Panc1 (cell line): Measurements from ENCODE around the gene NPB. TPM values are rescaled to one million over a fixed set of nuclear protein-coding genes. Genes with fewer than 3 reads are reported as not detected.
A peak's percentile ranks its signal among the peaks of the same experiment; 100 is the strongest.

Source experiments
- ATAC-seq: fragments of 200-7000 bp; cut with Tn5 transposase; 2 replicates; pipeline ENCODE4 v1.9.1; 2020; ENCODE audit warnings: mild to moderate bottlenecking, moderate library complexity
- BruUV-seq: library from RNA; stranded (reverse); fragments of 400-500 nt; replicated peaks from 2 replicates; lab custom pipeline; 2021; lab: Mats Ljungman, UMichigan
- CTCF ChIA-PET: fragments of 300-600 bp; sonication (Branson Sonifier 250); formaldehyde crosslinking; loops from one replicate; lab custom pipeline; 2022; ENCODE audit warnings: antibody characterized with exemption; lab: Charles Lee
- POLR2A ChIA-PET: fragments of 300-600 bp; sonication (Branson Sonifier 250); formaldehyde crosslinking; loops from one replicate; lab custom pipeline; 2022; ENCODE audit warnings: antibody characterized with exemption; lab: Charles Lee
- DNase-seq: peaks from one replicate; pipeline ENCODE4 v3.0.0-alpha.2; 2010; ENCODE audit warnings: low read depth, low spot score
- H3K27ac ChIP-seq: 2 replicates; pipeline ENCODE4 v1.5.1; 2011; ENCODE audit warnings: mild to moderate bottlenecking, low read length, inconsistent platforms
- H3K27me3 ChIP-seq: fragments of 200-500 bp; sonication (Bioruptor generic); 2 replicates; pipeline ENCODE4 v1.6.0; 2014; ENCODE audit warnings: low read length, inconsistent platforms; ENCODE audit not compliant: control insufficient read depth, insufficient read depth
- H3K36me3 ChIP-seq: fragments of 200-500 bp; sonication (Bioruptor generic); 2 replicates; pipeline ENCODE4 v1.5.1; 2014; ENCODE audit warnings: inconsistent platforms, mild to moderate bottlenecking, low read length, moderate library complexity; ENCODE audit not compliant: control insufficient read depth, insufficient read depth
- H3K4me1 ChIP-seq: 2 replicates; pipeline ENCODE4 v1.5.1; 2011; ENCODE audit warnings: inconsistent platforms, mild to moderate bottlenecking, low read length, moderate library complexity; ENCODE audit not compliant: control insufficient read depth, insufficient read depth
- H3K4me3 ChIP-seq, 2 experiments: 2 replicates each; pipeline ENCODE4 v1.5.1; 2011 to 2012; ENCODE audit warnings: low read depth in 2 of 2, low read length in 2 of 2, mild to moderate bottlenecking in 2 of 2, inconsistent platforms in 1 of 2, moderate library complexity in 1 of 2
- H3K9me3 ChIP-seq: fragments of 200-500 bp; sonication (Bioruptor generic); 2 replicates; pipeline ENCODE4 v1.5.1; 2014; ENCODE audit warnings: low read depth, mild to moderate bottlenecking, inconsistent platforms, low read length, moderate library complexity; ENCODE audit not compliant: control insufficient read depth, insufficient read depth
- POLR2AphosphoS5 ChIP-seq: IDR thresholded peaks from 2 replicates; pipeline ENCODE4 v1.6.1; 2012; ENCODE audit warnings: mild to moderate bottlenecking, low read depth, low read length, moderate library complexity
- SIN3A ChIP-seq: IDR thresholded peaks from 2 replicates; pipeline ENCODE4 v1.6.1; 2012; ENCODE audit warnings: low read depth, mild to moderate bottlenecking, low read length, moderate library complexity, borderline replicate concordance; ENCODE audit not compliant: insufficient read depth
- TCF7L2 ChIP-seq: IDR thresholded peaks from 2 replicates; pipeline ENCODE4 v1.6.1; 2011; ENCODE audit warnings: mild to moderate bottlenecking, low read depth, low read length, inconsistent platforms
- in situ Hi-C: cut with HindIII; loops from 2 replicates; pipeline ENCODE4 v1.10.0; 2016; ENCODE audit warnings: low sequenced_read_pairs, low pct_unique_long_range_greater_than_20kb
- intact Hi-C: fragments of 100-400 bp; cut with micrococcal nuclease; formaldehyde crosslinking; loops from one replicate; pipeline ENCODE4 v1.10.0; 2022; ENCODE audit not compliant: unreplicated experiment
- total RNA-seq: library from RNA; stranded (reverse); gene quantifications from one replicate; pipeline ENCODE4 v1.2.1, GENCODE V29; 2021; ENCODE audit not compliant: unreplicated experiment
- TF ChIP-seq, protein P1 (sequence below), 2 experiments: IDR thresholded peaks; 2 replicates each; pipeline ENCODE4 v1.6.1; 2011 to 2012; ENCODE audit warnings: low read depth in 2 of 2, control low read depth in 1 of 2, low read length in 1 of 2, mild to moderate bottlenecking in 1 of 2, moderate library complexity in 1 of 2; ENCODE audit not compliant: insufficient read depth in 1 of 2
- TF ChIP-seq, protein P2 (sequence below): fragments of 450-650 bp; IDR thresholded peaks from 2 replicates; pipeline ENCODE4 v1.5.1; 2017; ENCODE audit warnings: mild to moderate bottlenecking

NPB gene
- total RNA-seq, 1 experiment from 2014 or later = 3.9 TPM

DNA sequence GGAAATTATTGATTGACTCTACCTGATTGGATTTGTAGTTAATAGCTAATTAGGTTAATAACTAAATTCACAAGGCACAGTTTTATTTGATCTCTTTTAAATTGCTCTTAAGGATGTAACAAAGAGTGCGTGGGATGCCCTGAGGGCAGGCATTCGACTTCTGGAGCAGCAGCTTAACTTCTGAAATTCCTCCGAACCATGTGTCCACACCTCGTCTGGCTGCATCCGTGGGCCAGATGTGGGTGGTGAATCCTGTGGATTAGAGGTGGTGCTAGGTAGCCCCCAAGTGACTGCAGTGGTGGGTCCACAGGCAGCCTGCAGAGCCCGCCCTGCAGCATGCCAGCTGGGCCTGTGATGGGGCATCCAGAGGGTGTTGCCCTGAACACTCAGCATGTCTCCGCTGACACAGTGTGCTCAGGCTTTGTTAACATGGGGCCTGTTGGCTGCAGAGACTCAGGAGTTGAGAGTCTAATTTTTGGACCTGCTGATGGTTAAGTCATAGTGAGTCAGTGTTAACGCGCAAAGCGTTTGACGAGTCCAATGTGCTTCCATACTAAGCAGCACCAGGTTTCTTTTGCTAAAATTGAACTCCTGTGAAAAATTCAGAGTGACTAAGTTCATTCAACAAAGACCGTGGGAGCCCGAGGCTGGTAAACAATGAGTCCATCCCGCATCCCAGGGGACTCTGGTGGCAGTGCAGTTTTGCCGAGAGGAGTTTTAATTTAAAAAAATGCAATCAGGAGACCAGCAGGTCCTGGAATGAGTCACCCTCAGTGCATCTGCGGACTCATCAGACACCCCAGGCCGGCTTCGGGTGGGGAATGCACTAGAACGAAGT, 3.8 kb upstream of the NPB start:
- in situ Hi-C loops (no loop called here), intact Hi-C loops (no loop called here)
- Histone ChIP-seq H3K27ac (peak overlapping the region; percentile 73), H3K36me3 (no peaks in the 10 kb centered on the region), H3K9me3 (no peaks in the 10 kb centered on the region), H3K4me1 (peaks cover 27% of the 10 kb centered on the region), H3K4me3 (no peak overlapping the region), H3K27me3 (no peaks in the 10 kb centered on the region)
- ATAC-seq (peak; percentile 72), DNase-seq (peak; percentile 83)
- BruUV-seq = no TSS peak
- CTCF ChIA-PET = no interaction called here
- TF ChIP-seq POLR2AphosphoS5 = no peak
- TF ChIP-seq, protein P1, sequence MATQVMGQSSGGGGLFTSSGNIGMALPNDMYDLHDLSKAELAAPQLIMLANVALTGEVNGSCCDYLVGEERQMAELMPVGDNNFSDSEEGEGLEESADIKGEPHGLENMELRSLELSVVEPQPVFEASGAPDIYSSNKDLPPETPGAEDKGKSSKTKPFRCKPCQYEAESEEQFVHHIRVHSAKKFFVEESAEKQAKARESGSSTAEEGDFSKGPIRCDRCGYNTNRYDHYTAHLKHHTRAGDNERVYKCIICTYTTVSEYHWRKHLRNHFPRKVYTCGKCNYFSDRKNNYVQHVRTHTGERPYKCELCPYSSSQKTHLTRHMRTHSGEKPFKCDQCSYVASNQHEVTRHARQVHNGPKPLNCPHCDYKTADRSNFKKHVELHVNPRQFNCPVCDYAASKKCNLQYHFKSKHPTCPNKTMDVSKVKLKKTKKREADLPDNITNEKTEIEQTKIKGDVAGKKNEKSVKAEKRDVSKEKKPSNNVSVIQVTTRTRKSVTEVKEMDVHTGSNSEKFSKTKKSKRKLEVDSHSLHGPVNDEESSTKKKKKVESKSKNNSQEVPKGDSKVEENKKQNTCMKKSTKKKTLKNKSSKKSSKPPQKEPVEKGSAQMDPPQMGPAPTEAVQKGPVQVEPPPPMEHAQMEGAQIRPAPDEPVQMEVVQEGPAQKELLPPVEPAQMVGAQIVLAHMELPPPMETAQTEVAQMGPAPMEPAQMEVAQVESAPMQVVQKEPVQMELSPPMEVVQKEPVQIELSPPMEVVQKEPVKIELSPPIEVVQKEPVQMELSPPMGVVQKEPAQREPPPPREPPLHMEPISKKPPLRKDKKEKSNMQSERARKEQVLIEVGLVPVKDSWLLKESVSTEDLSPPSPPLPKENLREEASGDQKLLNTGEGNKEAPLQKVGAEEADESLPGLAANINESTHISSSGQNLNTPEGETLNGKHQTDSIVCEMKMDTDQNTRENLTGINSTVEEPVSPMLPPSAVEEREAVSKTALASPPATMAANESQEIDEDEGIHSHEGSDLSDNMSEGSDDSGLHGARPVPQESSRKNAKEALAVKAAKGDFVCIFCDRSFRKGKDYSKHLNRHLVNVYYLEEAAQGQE (IDR thresholded peaks at IDR 0.05; ENCODE audit: insufficient read depth in 1 of 2, low read depth in 2 of 2, low read length in 1 of 2) = no peak
- TF ChIP-seq SIN3A = no peak
- TF ChIP-seq TCF7L2 = no peak
- TF ChIP-seq, protein P2, sequence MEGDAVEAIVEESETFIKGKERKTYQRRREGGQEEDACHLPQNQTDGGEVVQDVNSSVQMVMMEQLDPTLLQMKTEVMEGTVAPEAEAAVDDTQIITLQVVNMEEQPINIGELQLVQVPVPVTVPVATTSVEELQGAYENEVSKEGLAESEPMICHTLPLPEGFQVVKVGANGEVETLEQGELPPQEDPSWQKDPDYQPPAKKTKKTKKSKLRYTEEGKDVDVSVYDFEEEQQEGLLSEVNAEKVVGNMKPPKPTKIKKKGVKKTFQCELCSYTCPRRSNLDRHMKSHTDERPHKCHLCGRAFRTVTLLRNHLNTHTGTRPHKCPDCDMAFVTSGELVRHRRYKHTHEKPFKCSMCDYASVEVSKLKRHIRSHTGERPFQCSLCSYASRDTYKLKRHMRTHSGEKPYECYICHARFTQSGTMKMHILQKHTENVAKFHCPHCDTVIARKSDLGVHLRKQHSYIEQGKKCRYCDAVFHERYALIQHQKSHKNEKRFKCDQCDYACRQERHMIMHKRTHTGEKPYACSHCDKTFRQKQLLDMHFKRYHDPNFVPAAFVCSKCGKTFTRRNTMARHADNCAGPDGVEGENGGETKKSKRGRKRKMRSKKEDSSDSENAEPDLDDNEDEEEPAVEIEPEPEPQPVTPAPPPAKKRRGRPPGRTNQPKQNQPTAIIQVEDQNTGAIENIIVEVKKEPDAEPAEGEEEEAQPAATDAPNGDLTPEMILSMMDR = no peak
- POLR2A ChIA-PET = interaction anchor here (0.7 to 0.8 kb wide), 2 partner anchors 11 to 32 kb away, joined by 3 read pairs; no protein-coding TSS in a partner anchor

DNA sequence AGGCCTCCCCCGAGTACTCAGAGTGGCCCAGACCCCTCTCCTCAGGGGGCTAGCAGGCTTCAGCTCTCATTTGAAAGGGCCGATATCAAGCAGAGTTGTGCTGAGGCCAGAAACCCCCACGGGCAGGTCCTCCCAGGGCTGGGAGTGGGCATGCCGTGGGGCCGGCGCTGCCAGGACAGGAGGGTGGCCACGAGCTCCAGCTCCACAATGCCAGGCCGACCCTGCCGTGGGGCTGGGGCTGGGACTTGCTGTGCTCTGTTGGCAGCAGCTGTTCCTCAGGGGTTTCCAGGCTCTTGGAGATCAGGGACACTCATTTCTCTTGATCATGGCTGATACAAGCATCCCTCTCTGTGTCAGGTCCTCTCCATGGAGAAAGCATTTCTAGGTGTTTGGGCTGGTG, 3.2 kb upstream of the NPB start:
- H3K27ac ChIP-seq = peak overlapping the region; percentile 73
- POLR2A ChIA-PET = no interaction called here
- intact Hi-C loops = no loop called here

More for the DNA sequence above, 3.2 kb upstream of the NPB start:
- TF ChIP-seq POLR2AphosphoS5 (no peak), SIN3A (no peak), TCF7L2 (no peak)
- TF ChIP-seq, protein P2 = no peak
- TF ChIP-seq, protein P1 (IDR thresholded peaks at IDR 0.05; ENCODE audit: insufficient read depth in 1 of 2, low read depth in 2 of 2, low read length in 1 of 2) = no peak
- no peaks in the 10 kb centered on the region for H3K27me3 ChIP-seq
- BruUV-seq = no TSS peak
- H3K4me3 ChIP-seq = no peak overlapping the region
- no peak for ATAC-seq
- CTCF ChIA-PET = no interaction called here
- peaks cover 27% of the 10 kb centered on the region for H3K4me1 ChIP-seq
- in situ Hi-C loops = no loop called here
- no peaks in the 10 kb centered on the region for H3K9me3 ChIP-seq
- H3K36me3 ChIP-seq = no peaks in the 10 kb centered on the region
- DNase-seq = no peak
